Mesothelial cell of epicardium (in vitro differentiated cells): ENCODE results near the gene B4GALT1. TPM values are rescaled to one million over a fixed set of nuclear protein-coding genes. Genes with fewer than 3 reads are reported as not detected.

ENCODE experiments used
- DNase-seq, 2 experiments: peaks; one replicate each; pipeline ENCODE4 v3.0.0; 2021; ENCODE audit warnings: low spot score in 2 of 2; ENCODE audit not compliant: unreplicated experiment in 2 of 2
- H3K27ac Mint-ChIP-seq: 2 replicates; pipeline ENCODE4 v1.8.0; 2021; ENCODE audit warnings: mixed read lengths
- H3K27me3 Mint-ChIP-seq: 2 replicates; pipeline ENCODE4 v1.8.0; 2021; ENCODE audit warnings: low read depth, mixed read lengths
- H3K36me3 Mint-ChIP-seq: 2 replicates; pipeline ENCODE4 v1.8.0; 2021; ENCODE audit warnings: mixed read lengths
- H3K4me1 Mint-ChIP-seq: 2 replicates; pipeline ENCODE4 v1.8.0; 2021; ENCODE audit warnings: mixed read lengths
- H3K4me3 Mint-ChIP-seq: 2 replicates; pipeline ENCODE4 v1.8.0; 2021; ENCODE audit warnings: mild to moderate bottlenecking, moderate library complexity, mixed read lengths
- H3K9me3 Mint-ChIP-seq: 2 replicates; pipeline ENCODE4 v1.8.0; 2021; ENCODE audit warnings: mixed read lengths
- CTCF ChIP-seq: fragments of 200-600 bp; sonication (generic); IDR thresholded peaks from one replicate; pipeline ENCODE4 v1.5.0; 2021; ENCODE audit warnings: antibody characterized with exemption; ENCODE audit not compliant: unreplicated experiment
- total RNA-seq: library from RNA; stranded (reverse); gene quantifications from 3 replicates; pipeline ENCODE4 v1.2.1, GENCODE V29; 2021

Gene B4GALT1
- total RNA-seq, 1 donor from 2014 or later, result 78.3 TPM

- H3K9me3 Mint-ChIP-seq, result no peaks in the 10 kb centered on the region
- no peak for DNase-seq
- H3K27me3 Mint-ChIP-seq, result no peaks in the 10 kb centered on the region
- TF ChIP-seq CTCF, result no peak
- peak overlapping the region; percentile 8 for H3K4me3 Mint-ChIP-seq
- peak overlapping the region; percentile 84 for H3K27ac Mint-ChIP-seq
- H3K4me1 Mint-ChIP-seq, result peaks cover 51% of the 10 kb centered on the region
- H3K36me3 Mint-ChIP-seq, result peaks cover 2% of the 10 kb centered on the region
These were observed 27.5 kb downstream of the B4GALT1 start for GRCh38 chr9:33139421-33140228.

- H3K4me1 Mint-ChIP-seq, result peaks cover 51% of the 10 kb centered on the region
- H3K9me3 Mint-ChIP-seq, result no peaks in the 10 kb centered on the region
- no peak overlapping the region for H3K4me3 Mint-ChIP-seq
- H3K36me3 Mint-ChIP-seq, result peaks cover 2% of the 10 kb centered on the region
- H3K27ac Mint-ChIP-seq, result no peak overlapping the region
- no peaks in the 10 kb centered on the region for H3K27me3 Mint-ChIP-seq
- no peak for DNase-seq
- no peak for TF ChIP-seq CTCF
These were observed 28.4 kb downstream of the B4GALT1 start for GRCh38 chr9:33138768-33139167.

GRCh38 chr9:33137781-33138264 is 29.3 kb downstream of the B4GALT1 start:
- no peak overlapping the region for H3K27ac Mint-ChIP-seq
- no peak for TF ChIP-seq CTCF
- H3K27me3 Mint-ChIP-seq, result no peaks in the 10 kb centered on the region
- no peak overlapping the region for H3K4me3 Mint-ChIP-seq
- DNase-seq, result no peak
- H3K36me3 Mint-ChIP-seq, result peaks cover 8% of the 10 kb centered on the region
- no peaks in the 10 kb centered on the region for H3K9me3 Mint-ChIP-seq
- peaks cover 47% of the 10 kb centered on the region for H3K4me1 Mint-ChIP-seq

GRCh38 chr9:33136721-33137670 is 30.1 kb downstream of the B4GALT1 start:
- Mint-ChIP-seq H3K4me1 (peaks cover 47% of the 10 kb centered on the region), H3K27me3 (no peaks in the 10 kb centered on the region), H3K36me3 (peaks cover 8% of the 10 kb centered on the region), H3K4me3 (no peak overlapping the region), H3K9me3 (no peaks in the 10 kb centered on the region), H3K27ac (peak overlapping the region; percentile 26)
- TF ChIP-seq CTCF, result no peak
- no peak for DNase-seq

- Mint-ChIP-seq H3K4me3 (no peak overlapping the region), H3K27me3 (no peaks in the 10 kb centered on the region), H3K9me3 (no peaks in the 10 kb centered on the region), H3K27ac (peak overlapping the region; percentile 7), H3K36me3 (peaks cover 9% of the 10 kb centered on the region), H3K4me1 (peaks cover 40% of the 10 kb centered on the region)
- no peak for TF ChIP-seq CTCF
- no peak for DNase-seq
These were observed 31.6 kb downstream of the B4GALT1 start for GRCh38 chr9:33135470-33135958.
